Medulla oblongata (tissue), 1 donor: ENCODE results near the gene LOXL1.

Experiments used
- DNase-seq: peaks from one replicate; pipeline ENCODE4 v3.0.0-alpha.2; 2015; ENCODE audit errors: extremely low spot score

The LOXL1 gene

GRCh38 chr15:73921254-73921925 lies 4.9 kb upstream of the LOXL1 start:
- DNase-seq, result no peak

- DNase-seq, result no peak
Measured at GRCh38 chr15:73922186-73923151, 3.8 kb upstream of the LOXL1 start.

GRCh38 chr15:73923156-73923487 lies 3.1 kb upstream of the LOXL1 start:
- no peak for DNase-seq

GRCh38 chr15:73923488-73924164 lies 2.6 kb upstream of the LOXL1 start:
- DNase-seq, result no peak

GRCh38 chr15:73924171-73924921 lies 1.9 kb upstream of the LOXL1 start:
- DNase-seq, result peak; percentile 38

- no peak for DNase-seq
Measured at GRCh38 chr15:73925848-73926218, 429 bp upstream of the LOXL1 start.

- DNase-seq, result no peak
Measured at GRCh38 chr15:73927003-73927475, 777 bp downstream of the LOXL1 start.

GRCh38 chr15:73927476-73928240 lies 1.4 kb downstream of the LOXL1 start:
- no peak for DNase-seq

- no peak for DNase-seq
Measured at GRCh38 chr15:73928241-73928579, 1.9 kb downstream of the LOXL1 start.

- DNase-seq, result no peak
Measured at GRCh38 chr15:73928971-73929627, 2.8 kb downstream of the LOXL1 start.

- DNase-seq, result no peak
Measured at GRCh38 chr15:73930371-73930770, 4.1 kb downstream of the LOXL1 start.

- peak; percentile 55 for DNase-seq
Measured at GRCh38 chr15:73930790-73931281, 4.6 kb downstream of the LOXL1 start.

- DNase-seq, result no peak
Measured at GRCh38 chr15:73931441-73931840, 5.2 kb downstream of the LOXL1 start.

- DNase-seq, result no peak
Measured at GRCh38 chr15:73932381-73933191, 6.3 kb downstream of the LOXL1 start.

- no peak for DNase-seq
Measured at GRCh38 chr15:73934281-73934680, 8.0 kb downstream of the LOXL1 start.

GRCh38 chr15:73935547-73935946 lies 9.3 kb downstream of the LOXL1 start:
- DNase-seq, result no peak

GRCh38 chr15:73936181-73936580 lies 9.9 kb downstream of the LOXL1 start:
- peak; percentile 30 for DNase-seq

- no peak for DNase-seq
Measured at GRCh38 chr15:73936588-73937290, 10.5 kb downstream of the LOXL1 start.

- no peak for DNase-seq
Measured at GRCh38 chr15:73937296-73937695, 11.0 kb downstream of the LOXL1 start.
